WTC11 (cell line): ENCODE data around the gene LCTL. TPM values are rescaled to one million over a fixed set of nuclear protein-coding genes. Genes with fewer than 3 reads are reported as not detected.

Experiments
- ATAC-seq: fragments of 200-7000 bp; cut with Tn5 transposase; 2 replicates; pipeline ENCODE4 v1.10.0; 2021; ENCODE audit warnings: mild to moderate bottlenecking, moderate library complexity
- CTCF ChIA-PET: fragments of 300-600 bp; sonication (Branson Sonifier 250); formaldehyde crosslinking; loops from one replicate; lab custom pipeline; 2021; ENCODE audit warnings: antibody characterized with exemption; lab: Charles Lee
- POLR2A ChIA-PET: fragments of 350-600 bp; sonication (Branson Sonifier 250); formaldehyde crosslinking; loops from one replicate; lab custom pipeline; 2021; ENCODE audit warnings: antibody characterized with exemption; lab: Charles Lee
- DNase-seq: peaks from one replicate; pipeline ENCODE4 v3.0.0; 2021; ENCODE audit warnings: low spot score
- H3K27ac Mint-ChIP-seq: 2 replicates; pipeline ENCODE4 v1.8.0; 2021; ENCODE audit warnings: mixed read lengths
- H3K27me3 Mint-ChIP-seq: 2 replicates; pipeline ENCODE4 v1.8.0; 2021; ENCODE audit warnings: low read depth, mild to moderate bottlenecking, moderate library complexity, mixed read lengths
- H3K36me3 Mint-ChIP-seq: 2 replicates; pipeline ENCODE4 v1.8.0; 2021; ENCODE audit warnings: mixed read lengths
- H3K4me1 Mint-ChIP-seq: 2 replicates; pipeline ENCODE4 v1.8.0; 2022; ENCODE audit warnings: mixed read lengths
- H3K4me3 Mint-ChIP-seq: 2 replicates; pipeline ENCODE4 v1.8.0; 2021; ENCODE audit warnings: mild to moderate bottlenecking, moderate library complexity, mixed read lengths
- H3K9me3 Mint-ChIP-seq: 2 replicates; pipeline ENCODE4 v1.8.0; 2021; ENCODE audit warnings: mixed read lengths
- CTCF ChIP-seq: fragments of 200-600 bp; IDR thresholded peaks from 2 replicates; pipeline ENCODE4 v1.8.0; 2022; ENCODE audit warnings: antibody characterized with exemption
- FOXJ3 ChIP-seq: sonication (generic); formaldehyde crosslinking; IDR thresholded peaks from 2 replicates; pipeline ENCODE4 v1.9.0; 2021; ENCODE audit warnings: missing genetic modification reagents, mild to moderate bottlenecking, borderline replicate concordance
- FOXK1 ChIP-seq: sonication (generic); formaldehyde crosslinking; IDR thresholded peaks from 2 replicates; pipeline ENCODE4 v1.8.0; 2022; ENCODE audit warnings: mild to moderate bottlenecking, moderate library complexity, missing genetic modification reagents
- GABPB1 ChIP-seq: sonication (generic); formaldehyde crosslinking; IDR thresholded peaks from 2 replicates; pipeline ENCODE4 v1.8.1; 2023; ENCODE audit warnings: mild to moderate bottlenecking, missing genetic modification reagents
- GTF2I ChIP-seq: fragments of 250-450 bp; sonication (Bioruptor Pico); conservative IDR thresholded peaks from 2 replicates; pipeline ENCODE4 v1.4.0; 2021; ENCODE audit warnings: mild to moderate bottlenecking
- HMGXB4 ChIP-seq: sonication (generic); formaldehyde crosslinking; IDR thresholded peaks from 2 replicates; pipeline ENCODE4 v1.8.1; 2023; ENCODE audit warnings: mild to moderate bottlenecking, moderate library complexity, missing genetic modification reagents
- IRF1 ChIP-seq: sonication (generic); formaldehyde crosslinking; IDR thresholded peaks from 2 replicates; pipeline ENCODE4 v1.8.0; 2023; ENCODE audit warnings: missing genetic modification reagents
- KAT7 ChIP-seq: sonication (generic); formaldehyde crosslinking; IDR thresholded peaks from 2 replicates; pipeline ENCODE4 v1.8.1; 2023; ENCODE audit warnings: missing genetic modification reagents, mild to moderate bottlenecking, borderline replicate concordance
- NFYB ChIP-seq: sonication (generic); formaldehyde crosslinking; conservative IDR thresholded peaks from 2 replicates; pipeline ENCODE4 v1.8.0; 2022; ENCODE audit warnings: low read depth, missing genetic modification reagents
- NR3C1 ChIP-seq: sonication (generic); formaldehyde crosslinking; conservative IDR thresholded peaks from 2 replicates; pipeline ENCODE4 v1.8.1; 2023; ENCODE audit warnings: low read depth, mild to moderate bottlenecking, missing genetic modification reagents
- USF1 ChIP-seq: sonication (generic); formaldehyde crosslinking; IDR thresholded peaks from 2 replicates; pipeline ENCODE4 v1.8.0; 2022; ENCODE audit warnings: mild to moderate bottlenecking, missing genetic modification reagents
- USF2 ChIP-seq: sonication (generic); formaldehyde crosslinking; IDR thresholded peaks from 2 replicates; pipeline ENCODE4 v1.8.1; 2023; ENCODE audit warnings: mild to moderate bottlenecking, missing genetic modification reagents, moderate library complexity
- ZNF121 ChIP-seq: sonication (generic); formaldehyde crosslinking; IDR thresholded peaks from 2 replicates; pipeline ENCODE4 v1.8.0; 2023; ENCODE audit warnings: missing genetic modification reagents
- ZNF138 ChIP-seq: sonication (generic); formaldehyde crosslinking; conservative IDR thresholded peaks from 2 replicates; pipeline ENCODE4 v1.8.1; 2022; ENCODE audit warnings: mild to moderate bottlenecking, moderate library complexity, missing genetic modification reagents
- ZNF232 ChIP-seq: sonication (generic); formaldehyde crosslinking; IDR thresholded peaks from 2 replicates; pipeline ENCODE4 v1.8.0; 2022; ENCODE audit warnings: mild to moderate bottlenecking, missing genetic modification reagents
- ZNF396 ChIP-seq: fragments of 250-450 bp; sonication (Bioruptor Pico); IDR thresholded peaks from 2 replicates; pipeline ENCODE4 v1.8.0; 2021; ENCODE audit warnings: mild to moderate bottlenecking, moderate library complexity, borderline replicate concordance
- ZNF416 ChIP-seq: fragments of 250-450 bp; sonication (Bioruptor Pico); IDR thresholded peaks from 2 replicates; pipeline ENCODE4 v1.9.0; 2021; ENCODE audit warnings: mild to moderate bottlenecking, inconsistent platforms
- ZNF423 ChIP-seq: fragments of 250-450 bp; sonication (Bioruptor Pico); IDR thresholded peaks from 2 replicates; pipeline ENCODE4 v2.1.2; 2022; ENCODE audit warnings: mild to moderate bottlenecking, moderate library complexity
- ZNF532 ChIP-seq: fragments of 250-450 bp; sonication (Bioruptor Pico); IDR thresholded peaks from 2 replicates; pipeline ENCODE4 v1.9.0; 2021; ENCODE audit warnings: mild to moderate bottlenecking, borderline replicate concordance
- total RNA-seq: library from RNA; stranded (reverse); gene quantifications from 3 replicates; pipeline ENCODE4 v1.2.3, GENCODE V29; 2021

LCTL gene
- total RNA-seq, 1 experiment from 2014 or later = 2.2 TPM

- ChIA-PET POLR2A (interaction anchor here (0.6 kb wide), 1 partner anchor 393 kb away, joined by 4 read pairs; no protein-coding TSS in a partner anchor), CTCF (interaction anchor here (0.9 kb wide), 1 partner anchor 12 kb away, joined by 3 read pairs; the partner anchor contains the start of gene LCTL)
- Mint-ChIP-seq H3K4me1 (peaks cover 5% of the 10 kb centered on the region; the same call in 1 of the 2 replicates), H3K4me3 (no peak overlapping the region), H3K27me3 (0 out of 2 replicates have a peak, but pooled peaks cover 3% of the 10 kb centered on the region), H3K9me3 (no peaks in the 10 kb centered on the region), H3K27ac (no peak overlapping the region), H3K36me3 (no peaks in the 10 kb centered on the region)
- TF ChIP-seq FOXK1 (CRISPR knock-in tag) (no peak), ZNF423 (no peak), GABPB1 (CRISPR knock-in tag) (no peak)
- DNase-seq (no peak), ATAC-seq (no peak)
Observed at GRCh38 chr15:66578286-66578875, 12.6 kb upstream of the LCTL start.

GRCh38 chr15:66574596-66574950 lies 8.8 kb upstream of the LCTL start:
- DNase-seq = no peak
- H3K36me3 Mint-ChIP-seq = no peaks in the 10 kb centered on the region

GRCh38 chr15:66573719-66574595 lies 8.2 kb upstream of the LCTL start:
- H3K9me3 Mint-ChIP-seq = no peaks in the 10 kb centered on the region
- ChIA-PET POLR2A (no interaction called here), CTCF (no interaction called here)
- H3K36me3 Mint-ChIP-seq = no peaks in the 10 kb centered on the region
- ATAC-seq (no peak), DNase-seq (no peak)
- no peak overlapping the region for H3K27ac Mint-ChIP-seq
- no peaks in the 10 kb centered on the region for H3K27me3 Mint-ChIP-seq
- no peak overlapping the region for H3K4me3 Mint-ChIP-seq
- no peaks in the 10 kb centered on the region for H3K4me1 Mint-ChIP-seq
- TF ChIP-seq CTCF = no peak
- TF ChIP-seq KAT7 = no peak
- TF ChIP-seq ZNF138 (CRISPR knock-in tag) = no peak
- TF ChIP-seq USF1 = no peak
- no peak for TF ChIP-seq ZNF232 (CRISPR knock-in tag)
- no peak for TF ChIP-seq HMGXB4 (CRISPR knock-in tag)
- TF ChIP-seq ZNF416 = no peak
- TF ChIP-seq GTF2I (CRISPR knock-in tag) = no peak
- no peak for TF ChIP-seq NR3C1
- TF ChIP-seq ZNF532 = no peak

More at GRCh38 chr15:66574596-66574950, 8.8 kb upstream of the LCTL start:
- H3K9me3 Mint-ChIP-seq = no peaks in the 10 kb centered on the region
- H3K27ac Mint-ChIP-seq = no peak overlapping the region
- ATAC-seq = no peak
- H3K4me3 Mint-ChIP-seq = no peak overlapping the region
- CTCF ChIA-PET = interaction anchor here (2.0 kb wide), 1 partner anchor 8 kb away, joined by 8 read pairs; no protein-coding TSS in a partner anchor
- POLR2A ChIA-PET = no interaction called here
- no peak for TF ChIP-seq USF2
- TF ChIP-seq ZNF121 (CRISPR knock-in tag) = no peak
- TF ChIP-seq ZNF396 (CRISPR knock-in tag) = no peak
- no peak for TF ChIP-seq NFYB (CRISPR knock-in tag)
- no peak for TF ChIP-seq IRF1 (CRISPR knock-in tag)
- TF ChIP-seq FOXJ3 (CRISPR knock-in tag) = no peak
- H3K4me1 Mint-ChIP-seq = no peaks in the 10 kb centered on the region
- H3K27me3 Mint-ChIP-seq = no peaks in the 10 kb centered on the region
